ENCODE results near the gene CALR. TPM values are rescaled to one million over a fixed set of nuclear protein-coding genes. Genes with fewer than 3 reads are reported as not detected.

Gene CALR
- total and polyA plus RNA-seq, 2 donors (not counting 1 experiment from before 2014, with no cell fraction given) = 1,447 to 2,757 TPM

GRCh38 chr19:12944104-12944674 is 5.8 kb downstream of the CALR start:
- no peak for DNase-seq (ENCODE audit: low read depth in 2 of 2)
- Histone ChIP-seq H3K27me3 (ENCODE audit: control insufficient read depth, insufficient read depth, low read length) (no peaks in the 10 kb centered on the region), H4K20me1 (ENCODE audit: control insufficient read depth, extremely low read depth, insufficient read depth, low read length) (peaks cover 2% of the 10 kb centered on the region), H3K4me2 (ENCODE audit: extremely low read depth, insufficient read depth, low read length) (no peak overlapping the region), H3K9me3 (ENCODE audit: control insufficient read depth, insufficient read depth, low read depth, low read length) (no peaks in the 10 kb centered on the region), H2AFZ (ENCODE audit: low read length) (no peak overlapping the region), H3K79me2 (ENCODE audit: control insufficient read depth, insufficient read depth, low read length) (peaks cover 66% of the 10 kb centered on the region), H3K4me1 (ENCODE audit: control insufficient read depth, extremely low read depth, insufficient read depth, low read length) (peaks cover 23% of the 10 kb centered on the region), H3K4me3 (replicated peaks in 1 of 4; ENCODE audit: control extremely low read depth in 1 of 4, insufficient read depth in 1 of 4, low read depth in 3 of 4, low read length in 4 of 4) (no peak overlapping the region), H3K27ac (ENCODE audit: insufficient read depth, low read length) (peak overlapping the region; percentile 17), H3K36me3 (ENCODE audit: control insufficient read depth, insufficient read depth, low read length) (peaks cover 47% of the 10 kb centered on the region), H3K9ac (ENCODE audit: insufficient read depth, low read length) (no peak overlapping the region)
- TF ChIP-seq EZH2 (IDR thresholded peaks at IDR 0.05; ENCODE audit: low read length, missing control alignments) (no peak), CTCF (conservative IDR thresholded peaks at IDR 0.05 in 1 of 2, IDR thresholded peaks at IDR 0.05 in 1 of 2; ENCODE audit: low read depth in 1 of 2, low read length in 2 of 2) (no peak)

GRCh38 chr19:12945479-12946091 is 7.2 kb downstream of the CALR start, which contains the start of gene RAD23A:
RAD23A (plus strand) TSS chr19:12945862; CDS start chr19:12945949, 87 bp downstream.
- H3K4me3 ChIP-seq (replicated peaks in 1 of 4; ENCODE audit: control extremely low read depth in 1 of 4, insufficient read depth in 1 of 4, low read depth in 3 of 4, low read length in 4 of 4) = peak within 1 kb of the TSS; percentile 84 to 99 (median 88)
- no peaks in the 10 kb centered on the region for H3K9me3 ChIP-seq (ENCODE audit: control insufficient read depth, insufficient read depth, low read depth, low read length)
- no peak within 1 kb of the TSS for H2AFZ ChIP-seq (ENCODE audit: low read length)
- peaks cover under 1% of the 10 kb centered on the region for H4K20me1 ChIP-seq (ENCODE audit: control insufficient read depth, extremely low read depth, insufficient read depth, low read length)
- peak within 1 kb of the TSS; percentile 89 for H3K27ac ChIP-seq (ENCODE audit: insufficient read depth, low read length)
- H3K36me3 ChIP-seq (ENCODE audit: control insufficient read depth, insufficient read depth, low read length) = peaks cover 48% of the 10 kb centered on the region
- H3K27me3 ChIP-seq (ENCODE audit: control insufficient read depth, insufficient read depth, low read length) = no peaks in the 10 kb centered on the region
- peak; percentile 96 to 99 for DNase-seq (ENCODE audit: low read depth in 2 of 2)
- no peak for TF ChIP-seq EZH2 (IDR thresholded peaks at IDR 0.05; ENCODE audit: low read length, missing control alignments)
- TF ChIP-seq CTCF (conservative IDR thresholded peaks at IDR 0.05 in 1 of 2, IDR thresholded peaks at IDR 0.05 in 1 of 2; ENCODE audit: low read depth in 1 of 2, low read length in 2 of 2) = no peak
- H3K4me2 ChIP-seq (ENCODE audit: extremely low read depth, insufficient read depth, low read length) = peak within 1 kb of the TSS; percentile 99
- H3K79me2 ChIP-seq (ENCODE audit: control insufficient read depth, insufficient read depth, low read length) = peaks cover 57% of the 10 kb centered on the region
- peak within 1 kb of the TSS; percentile 78 for H3K9ac ChIP-seq (ENCODE audit: insufficient read depth, low read length)
- peaks cover 15% of the 10 kb centered on the region for H3K4me1 ChIP-seq (ENCODE audit: control insufficient read depth, extremely low read depth, insufficient read depth, low read length)

GRCh38 chr19:12946092-12946721 is 7.8 kb downstream of the CALR start:
- no peak overlapping the region for H2AFZ ChIP-seq (ENCODE audit: low read length)
- H3K4me1 ChIP-seq (ENCODE audit: control insufficient read depth, extremely low read depth, insufficient read depth, low read length) = peaks cover 11% of the 10 kb centered on the region
- peaks cover 43% of the 10 kb centered on the region for H3K36me3 ChIP-seq (ENCODE audit: control insufficient read depth, insufficient read depth, low read length)
- H3K27me3 ChIP-seq (ENCODE audit: control insufficient read depth, insufficient read depth, low read length) = no peaks in the 10 kb centered on the region
- peak; percentile 81 to 84 for DNase-seq (ENCODE audit: low read depth in 2 of 2)
- peak overlapping the region; percentile 89 for H3K27ac ChIP-seq (ENCODE audit: insufficient read depth, low read length)
- H3K79me2 ChIP-seq (ENCODE audit: control insufficient read depth, insufficient read depth, low read length) = peaks cover 51% of the 10 kb centered on the region
- no peaks in the 10 kb centered on the region for H4K20me1 ChIP-seq (ENCODE audit: control insufficient read depth, extremely low read depth, insufficient read depth, low read length)
- TF ChIP-seq EZH2 (IDR thresholded peaks at IDR 0.05; ENCODE audit: low read length, missing control alignments) (no peak), CTCF (conservative IDR thresholded peaks at IDR 0.05 in 1 of 2, IDR thresholded peaks at IDR 0.05 in 1 of 2; ENCODE audit: low read depth in 1 of 2, low read length in 2 of 2) (no peak)
- no peaks in the 10 kb centered on the region for H3K9me3 ChIP-seq (ENCODE audit: control insufficient read depth, insufficient read depth, low read depth, low read length)
- peak overlapping the region; percentile 99 for H3K4me2 ChIP-seq (ENCODE audit: extremely low read depth, insufficient read depth, low read length)
- peak overlapping the region; percentile 78 for H3K9ac ChIP-seq (ENCODE audit: insufficient read depth, low read length)
- H3K4me3 ChIP-seq (replicated peaks in 1 of 4; ENCODE audit: control extremely low read depth in 1 of 4, insufficient read depth in 1 of 4, low read depth in 3 of 4, low read length in 4 of 4) = peak overlapping the region; percentile 84 to 99 (median 88)

All from fibroblast of lung (primary cell).